ENCODE measurements around the gene DDX55. TPM values are rescaled to one million over a fixed set of nuclear protein-coding genes. Genes with fewer than 3 reads are reported as not detected.
"Not testable (repeated sequence)": the region's sequence is repeated elsewhere in the genome, so short reads cannot be mapped to it uniquely, and the experiment has no call there.

DDX55 gene, protein sequence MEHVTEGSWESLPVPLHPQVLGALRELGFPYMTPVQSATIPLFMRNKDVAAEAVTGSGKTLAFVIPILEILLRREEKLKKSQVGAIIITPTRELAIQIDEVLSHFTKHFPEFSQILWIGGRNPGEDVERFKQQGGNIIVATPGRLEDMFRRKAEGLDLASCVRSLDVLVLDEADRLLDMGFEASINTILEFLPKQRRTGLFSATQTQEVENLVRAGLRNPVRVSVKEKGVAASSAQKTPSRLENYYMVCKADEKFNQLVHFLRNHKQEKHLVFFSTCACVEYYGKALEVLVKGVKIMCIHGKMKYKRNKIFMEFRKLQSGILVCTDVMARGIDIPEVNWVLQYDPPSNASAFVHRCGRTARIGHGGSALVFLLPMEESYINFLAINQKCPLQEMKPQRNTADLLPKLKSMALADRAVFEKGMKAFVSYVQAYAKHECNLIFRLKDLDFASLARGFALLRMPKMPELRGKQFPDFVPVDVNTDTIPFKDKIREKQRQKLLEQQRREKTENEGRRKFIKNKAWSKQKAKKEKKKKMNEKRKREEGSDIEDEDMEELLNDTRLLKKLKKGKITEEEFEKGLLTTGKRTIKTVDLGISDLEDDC
- 45.4 and 46.3 TPM in 2 replicates for total RNA-seq (2022)
- percentile 93 among the genes with signal in this experiment for Bru-seq, nascent RNA
- BruChase-seq, experiment 1, labeled RNA remaining after a 2-hour chase = percentile 94 among the genes with signal in this experiment
- percentile 91 among the genes with signal in this experiment for BruChase-seq, experiment 2, labeled RNA remaining after a 6-hour chase
- long read RNA-seq, transcript DDX55-201 (14 exons, 2,654 nt) = major isoform, 52 of 109 reads
- long read RNA-seq, partial matches to known transcripts = 7 of 109 reads
- long read RNA-seq, other reads (novel, unspliced or antisense) = 49 of 109 reads

DNA sequence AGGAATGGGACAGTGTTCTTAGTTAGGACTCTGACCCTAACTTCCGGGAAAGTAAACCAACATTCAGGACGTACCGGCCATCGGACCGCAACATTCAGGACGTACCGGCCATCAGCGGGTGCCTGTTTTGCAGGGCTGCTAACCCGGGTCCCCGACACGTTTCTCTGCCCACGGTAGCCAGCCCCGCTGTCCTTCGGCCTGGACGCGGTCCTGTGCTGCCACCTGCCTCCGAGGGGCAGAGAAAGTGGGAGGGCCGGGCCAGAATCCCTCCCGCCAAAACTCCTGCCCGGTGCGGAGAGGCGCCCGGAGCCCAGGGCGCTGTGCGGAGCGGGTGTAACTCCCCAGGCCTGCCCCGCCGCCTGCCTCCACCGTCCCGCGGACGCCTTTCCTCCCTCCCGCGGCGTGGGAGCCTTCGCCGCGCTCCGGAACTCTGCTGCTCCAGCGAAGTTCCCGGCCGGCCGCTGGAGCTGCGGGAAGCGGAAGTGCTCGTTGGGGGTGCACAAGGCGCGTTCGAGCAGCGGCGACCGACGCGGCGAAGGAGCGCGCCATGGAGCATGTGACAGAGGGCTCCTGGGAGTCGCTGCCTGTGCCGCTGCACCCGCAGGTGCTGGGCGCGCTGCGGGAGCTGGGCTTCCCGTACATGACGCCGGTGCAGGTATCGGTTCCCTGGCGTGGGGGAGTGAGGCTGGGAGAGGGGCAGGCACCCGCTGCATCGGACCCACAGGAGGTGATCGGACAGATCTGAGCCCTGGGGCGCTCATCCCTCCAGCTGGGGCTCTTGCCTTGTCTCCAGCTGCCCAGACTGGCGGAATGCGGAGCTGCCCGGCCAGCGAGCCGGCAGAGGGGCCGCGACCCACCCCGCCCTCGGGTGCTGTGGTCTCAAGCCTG is at the start of gene DDX55:
TSS of gene DDX55 (plus strand) at position 498 of the 888 bp plus-strand sequence. CDS start at position 548, 50 bp downstream.
- intact Hi-C loops (cut with micrococcal nuclease; ENCODE audit: unreplicated experiment) = loop anchor here (1.0 kb wide), 1 partner anchor 31 kb away; the partner anchor contains the start of genes EIF2B1 and GTF2H3
- peak within 1 kb of the TSS; percentile 98 for H3K4me3 ChIP-seq (ENCODE audit: low read depth, low read length)
- Mint-ChIP-seq H3K27me3 (ENCODE audit: insufficient read depth, unreplicated experiment) (no peaks in the 10 kb centered on the region), H3K36me3 (ENCODE audit: insufficient read depth, unreplicated experiment) (peaks cover 79% of the 10 kb centered on the region), H3K27ac (ENCODE audit: unreplicated experiment) (peak within 1 kb of the TSS; percentile 94), H3K4me1 (ENCODE audit: low read depth, unreplicated experiment) (peaks cover 16% of the 10 kb centered on the region), H3K4me3 (ENCODE audit: unreplicated experiment) (peak within 1 kb of the TSS; percentile 85), H3K9me3 (ENCODE audit: unreplicated experiment) (no peaks in the 10 kb centered on the region)
- TSS peak; percentile 76 for BruUV-seq (replicated peaks)
- ChIA-PET CTCF (interaction anchor here (0.5 to 1.0 kb wide), 4 partner anchors 22 to 107 kb away, joined by 3 to 4 read pairs (median 3); no protein-coding TSS in a partner anchor), POLR2A (interaction anchor here (0.6 to 1.4 kb wide), 4 partner anchors 50 to 481 kb away, joined by 3 to 6 read pairs (median 3); no protein-coding TSS in a partner anchor)
- DNase-seq = peak; percentile 82 to 87
- no peaks in the 10 kb centered on the region for H3K27me3 ChIP-seq (replicated peaks; ENCODE audit: control insufficient read depth, insufficient read depth, low read length)
- no peaks in the 10 kb centered on the region for H3K9me3 ChIP-seq
- H3K36me3 ChIP-seq (ENCODE audit: control insufficient read depth, insufficient read depth, low read length) = peaks cover under 1% of the 10 kb centered on the region
- TF ChIP-seq, protein P1, sequence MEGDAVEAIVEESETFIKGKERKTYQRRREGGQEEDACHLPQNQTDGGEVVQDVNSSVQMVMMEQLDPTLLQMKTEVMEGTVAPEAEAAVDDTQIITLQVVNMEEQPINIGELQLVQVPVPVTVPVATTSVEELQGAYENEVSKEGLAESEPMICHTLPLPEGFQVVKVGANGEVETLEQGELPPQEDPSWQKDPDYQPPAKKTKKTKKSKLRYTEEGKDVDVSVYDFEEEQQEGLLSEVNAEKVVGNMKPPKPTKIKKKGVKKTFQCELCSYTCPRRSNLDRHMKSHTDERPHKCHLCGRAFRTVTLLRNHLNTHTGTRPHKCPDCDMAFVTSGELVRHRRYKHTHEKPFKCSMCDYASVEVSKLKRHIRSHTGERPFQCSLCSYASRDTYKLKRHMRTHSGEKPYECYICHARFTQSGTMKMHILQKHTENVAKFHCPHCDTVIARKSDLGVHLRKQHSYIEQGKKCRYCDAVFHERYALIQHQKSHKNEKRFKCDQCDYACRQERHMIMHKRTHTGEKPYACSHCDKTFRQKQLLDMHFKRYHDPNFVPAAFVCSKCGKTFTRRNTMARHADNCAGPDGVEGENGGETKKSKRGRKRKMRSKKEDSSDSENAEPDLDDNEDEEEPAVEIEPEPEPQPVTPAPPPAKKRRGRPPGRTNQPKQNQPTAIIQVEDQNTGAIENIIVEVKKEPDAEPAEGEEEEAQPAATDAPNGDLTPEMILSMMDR (IDR thresholded peaks at IDR 0.05; ENCODE audit: insufficient read depth in 1 of 2, low read depth in 1 of 2, low read length in 1 of 2, severe bottlenecking in 1 of 2, unreplicated experiment in 1 of 2) = peak; percentile 39 to 43
- peaks cover 4% of the 10 kb centered on the region; the same call in 1 of the 2 replicates for H3K4me1 ChIP-seq

DNA sequence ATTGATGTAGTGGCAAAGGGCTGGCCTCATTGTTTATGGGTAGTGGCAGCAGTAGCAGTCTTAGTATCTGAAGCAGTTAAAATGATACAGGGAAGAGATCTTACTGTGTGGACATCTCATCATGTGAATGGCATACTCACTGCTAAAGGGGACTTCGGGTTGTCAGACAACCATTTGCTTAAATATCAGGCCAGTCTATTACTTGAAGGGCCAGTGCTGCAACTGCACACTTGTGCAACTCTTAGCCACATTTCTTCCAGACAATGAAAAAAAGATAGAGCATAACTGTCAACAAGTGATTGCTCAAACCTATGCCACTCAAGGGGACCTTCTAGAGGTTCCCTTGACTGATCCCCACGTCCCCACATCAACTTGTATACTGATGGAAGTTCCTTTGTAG is 47.8 kb upstream of the DDX55 start:
- H3K27ac Mint-ChIP-seq (ENCODE audit: unreplicated experiment); H3K27me3 ChIP-seq (replicated peaks; ENCODE audit: control insufficient read depth, insufficient read depth, low read length); H3K27me3 Mint-ChIP-seq (ENCODE audit: insufficient read depth, unreplicated experiment); H3K9me3 Mint-ChIP-seq (ENCODE audit: unreplicated experiment); H3K36me3 ChIP-seq (ENCODE audit: control insufficient read depth, insufficient read depth, low read length); H3K4me1 Mint-ChIP-seq (ENCODE audit: low read depth, unreplicated experiment); intact Hi-C loops (cut with micrococcal nuclease; ENCODE audit: unreplicated experiment); DNase-seq; H3K4me3 ChIP-seq (ENCODE audit: low read depth, low read length); H3K36me3 Mint-ChIP-seq (ENCODE audit: insufficient read depth, unreplicated experiment); POLR2A ChIA-PET; H3K9me3 ChIP-seq; BruUV-seq (replicated peaks); H3K4me1 ChIP-seq; CTCF ChIA-PET; H3K4me3 Mint-ChIP-seq (ENCODE audit: unreplicated experiment): not testable (repeated sequence)

DNA sequence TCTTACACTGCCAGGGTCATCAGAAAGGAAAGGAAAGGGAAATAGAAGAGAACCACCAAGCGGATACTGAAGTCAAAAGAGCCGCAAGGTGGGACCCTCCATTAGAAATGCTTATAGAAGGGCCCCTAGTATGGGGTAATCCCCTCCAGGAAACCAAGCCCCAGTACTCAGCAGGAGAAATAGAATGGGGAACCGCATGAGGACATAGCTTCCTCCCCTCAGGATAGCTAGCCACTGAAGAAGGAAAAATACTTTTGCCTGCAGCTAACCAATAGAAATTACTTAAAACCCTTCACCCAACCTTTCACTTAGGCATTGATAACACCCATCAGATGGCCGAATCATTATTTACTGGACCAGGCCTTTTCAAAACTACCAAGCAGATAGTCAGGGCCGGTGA is 47.1 kb upstream of the DDX55 start:
- intact Hi-C loops (cut with micrococcal nuclease; ENCODE audit: unreplicated experiment); BruUV-seq (replicated peaks); H3K36me3 ChIP-seq (ENCODE audit: control insufficient read depth, insufficient read depth, low read length); DNase-seq; H3K4me1 ChIP-seq; H3K4me3 Mint-ChIP-seq (ENCODE audit: unreplicated experiment); CTCF ChIA-PET; H3K9me3 ChIP-seq; H3K9me3 Mint-ChIP-seq (ENCODE audit: unreplicated experiment); H3K4me1 Mint-ChIP-seq (ENCODE audit: low read depth, unreplicated experiment); H3K27ac Mint-ChIP-seq (ENCODE audit: unreplicated experiment); H3K27me3 ChIP-seq (replicated peaks; ENCODE audit: control insufficient read depth, insufficient read depth, low read length); H3K27me3 Mint-ChIP-seq (ENCODE audit: insufficient read depth, unreplicated experiment); H3K36me3 Mint-ChIP-seq (ENCODE audit: insufficient read depth, unreplicated experiment); H3K4me3 ChIP-seq (ENCODE audit: low read depth, low read length); POLR2A ChIA-PET: not testable (repeated sequence)

DNA sequence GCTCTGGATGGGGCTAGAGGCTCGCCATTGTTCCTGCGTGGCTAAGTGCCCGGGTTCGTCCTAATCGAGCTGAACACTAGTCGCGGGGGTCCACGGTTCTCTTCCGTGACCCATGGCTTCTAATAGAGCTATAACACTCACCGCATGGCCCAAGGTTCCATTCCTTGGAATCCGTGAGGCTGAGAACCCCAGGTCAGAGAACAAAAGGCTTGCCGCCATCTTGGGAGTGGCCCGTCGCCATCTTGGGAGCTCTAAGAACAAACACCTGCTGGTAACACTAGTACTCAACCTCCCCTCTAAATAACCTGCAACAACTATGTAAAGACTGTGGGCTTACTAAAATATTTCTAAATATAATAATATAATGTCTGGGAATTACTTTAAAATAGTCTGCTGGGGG is 43.4 kb upstream of the DDX55 start:
- H3K9me3 ChIP-seq; H3K9me3 Mint-ChIP-seq (ENCODE audit: unreplicated experiment); intact Hi-C loops (cut with micrococcal nuclease; ENCODE audit: unreplicated experiment); CTCF ChIA-PET; H3K4me1 ChIP-seq; H3K27ac Mint-ChIP-seq (ENCODE audit: unreplicated experiment); H3K4me3 Mint-ChIP-seq (ENCODE audit: unreplicated experiment); H3K4me1 Mint-ChIP-seq (ENCODE audit: low read depth, unreplicated experiment); H3K36me3 Mint-ChIP-seq (ENCODE audit: insufficient read depth, unreplicated experiment); H3K4me3 ChIP-seq (ENCODE audit: low read depth, low read length); BruUV-seq (replicated peaks); H3K27me3 ChIP-seq (replicated peaks; ENCODE audit: control insufficient read depth, insufficient read depth, low read length); H3K36me3 ChIP-seq (ENCODE audit: control insufficient read depth, insufficient read depth, low read length); DNase-seq; H3K27me3 Mint-ChIP-seq (ENCODE audit: insufficient read depth, unreplicated experiment); POLR2A ChIA-PET: not testable (repeated sequence)
